ENCODE results near the gene UNC5C.
"Not testable (repeated sequence)": the region's sequence is repeated elsewhere in the genome, so short reads cannot be mapped to it uniquely, and the experiment has no call there.

DNA sequence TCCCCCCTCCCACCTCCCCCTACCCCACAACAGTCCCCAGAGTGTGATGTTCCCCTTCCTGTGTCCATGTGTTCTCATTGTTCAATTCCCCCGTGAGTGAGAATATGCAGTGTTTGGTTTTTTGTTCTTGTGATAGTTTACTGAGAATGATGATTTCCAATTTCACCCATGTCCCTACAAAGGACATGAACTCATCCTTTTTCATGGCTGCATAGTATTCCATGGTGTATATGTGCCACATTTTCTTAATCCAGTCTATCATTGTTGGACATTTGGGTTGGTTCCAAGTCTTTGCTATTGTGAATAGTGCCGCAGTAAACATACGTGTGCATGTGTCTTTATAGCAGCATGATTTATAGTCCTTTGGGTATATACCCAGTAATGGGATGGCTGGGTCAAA, 377.4 kb downstream of the UNC5C start:
- TF ChIP-seq, protein P1, sequence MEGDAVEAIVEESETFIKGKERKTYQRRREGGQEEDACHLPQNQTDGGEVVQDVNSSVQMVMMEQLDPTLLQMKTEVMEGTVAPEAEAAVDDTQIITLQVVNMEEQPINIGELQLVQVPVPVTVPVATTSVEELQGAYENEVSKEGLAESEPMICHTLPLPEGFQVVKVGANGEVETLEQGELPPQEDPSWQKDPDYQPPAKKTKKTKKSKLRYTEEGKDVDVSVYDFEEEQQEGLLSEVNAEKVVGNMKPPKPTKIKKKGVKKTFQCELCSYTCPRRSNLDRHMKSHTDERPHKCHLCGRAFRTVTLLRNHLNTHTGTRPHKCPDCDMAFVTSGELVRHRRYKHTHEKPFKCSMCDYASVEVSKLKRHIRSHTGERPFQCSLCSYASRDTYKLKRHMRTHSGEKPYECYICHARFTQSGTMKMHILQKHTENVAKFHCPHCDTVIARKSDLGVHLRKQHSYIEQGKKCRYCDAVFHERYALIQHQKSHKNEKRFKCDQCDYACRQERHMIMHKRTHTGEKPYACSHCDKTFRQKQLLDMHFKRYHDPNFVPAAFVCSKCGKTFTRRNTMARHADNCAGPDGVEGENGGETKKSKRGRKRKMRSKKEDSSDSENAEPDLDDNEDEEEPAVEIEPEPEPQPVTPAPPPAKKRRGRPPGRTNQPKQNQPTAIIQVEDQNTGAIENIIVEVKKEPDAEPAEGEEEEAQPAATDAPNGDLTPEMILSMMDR (IDR thresholded peaks at IDR 0.05): not testable (repeated sequence)
- TF ChIP-seq POLR2A (IDR thresholded peaks at IDR 0.05): not testable (repeated sequence)
